Uterus (tissue), 4 donors: ENCODE results near the gene HAUS8. TPM values are rescaled to one million over a fixed set of nuclear protein-coding genes. Genes with fewer than 3 reads are reported as not detected.

ENCODE experiments used
- DNase-seq, 2 donors: peaks; one replicate each; pipeline ENCODE4 v3.0.0-alpha.2; 2019 to 2020
- H3K27ac ChIP-seq, 2 donors: fragments of 200-600 bp; sonication (generic); 1 replicate in 1 of 2; 2 replicates in 1 of 2; pipeline ENCODE4 v1.5.1; 2016 to 2018
- H3K27me3 ChIP-seq, 2 donors: fragments of 200-600 bp; sonication (generic); one replicate each; pipeline ENCODE4 v1.5.1; 2018 to 2019; ENCODE audit warnings: control low read depth in 1 of 2
- H3K36me3 ChIP-seq, 2 donors: fragments of 200-600 bp; sonication (generic); one replicate each; pipeline ENCODE4 v1.5.1; 2019; ENCODE audit warnings: control low read depth in 1 of 2
- H3K4me1 ChIP-seq, 2 donors: fragments of 200-600 bp; sonication (generic); one replicate each; pipeline ENCODE4 v1.5.1; 2018 to 2019; ENCODE audit warnings: control low read depth in 1 of 2
- H3K4me3 ChIP-seq, 2 donors: fragments of 200-600 bp; sonication (generic); 1 replicate in 1 of 2; 2 replicates in 1 of 2; pipeline ENCODE4 v1.5.1; 2018 to 2019; ENCODE audit warnings: mild to moderate bottlenecking in 1 of 2
- H3K9me3 ChIP-seq, 2 donors: fragments of 200-600 bp; sonication (generic); one replicate each; pipeline ENCODE4 v1.5.1; 2019; ENCODE audit warnings: control low read depth in 1 of 2
- CTCF ChIP-seq, 4 experiments: fragments of 200-600 bp in 2 of 4; fragments of 450-650 bp in 2 of 4; sonication (generic) in 2 of 4; IDR thresholded peaks; one replicate each; pipeline ENCODE4 v1.5.1; 2016 to 2019; ENCODE audit warnings: antibody characterized with exemption in 4 of 4, mild to moderate bottlenecking in 2 of 4, moderate library complexity in 1 of 4
- POLR2A ChIP-seq, 2 donors: fragments of 450-650 bp; IDR thresholded peaks; one replicate each; pipeline ENCODE4 v1.6.1; 2016; ENCODE audit warnings: antibody characterized with exemption in 2 of 2, mild to moderate bottlenecking in 1 of 2, moderate library complexity in 1 of 2
- intact Hi-C: fragments of 100-400 bp; cut with DNase I; formaldehyde crosslinking; loops from one replicate; pipeline ENCODE4 v1.15.1; 2023; ENCODE audit warnings: low total_unique reads
- total RNA-seq, 4 donors: library from RNA; depleted of rRNA in 3 of 4; stranded (reverse); fragments of >200 nt in 3 of 4; gene quantifications; one replicate each; pipeline versions ENCODE4 v1.1.0 to v1.2.4, GENCODE V29; 2014 to 2023
- donor health status: DM: yes; HTN: yes; CAD: no.

HAUS8 gene
- total RNA-seq, 4 donors from 2014 or later, result 2.6 to 11.5 (median 6.9) TPM

- H3K4me3 ChIP-seq, result no peak overlapping the region
- H3K27ac ChIP-seq, result no peak overlapping the region
- no peaks in the 10 kb centered on the region for H3K36me3 ChIP-seq
- DNase-seq, result peak; percentile 34 to 35
- intact Hi-C loops, result loop anchor here (10.0 kb wide), 1 partner anchor 278 kb away; no protein-coding TSS in a partner anchor
- no peaks in the 10 kb centered on the region for H3K4me1 ChIP-seq
- TF ChIP-seq CTCF (IDR thresholded peaks at IDR 0.05) (peak; percentile 36 to 60 (median 48)), POLR2A (IDR thresholded peaks at IDR 0.05) (no peak)
- no peaks in the 10 kb centered on the region for H3K27me3 ChIP-seq
- H3K9me3 ChIP-seq, result no peaks in the 10 kb centered on the region
These were observed 22.8 kb downstream of the HAUS8 start for GRCh38 chr19:17052439-17052838.

- Histone ChIP-seq H3K4me1 (no peaks in the 10 kb centered on the region), H3K36me3 (no peaks in the 10 kb centered on the region), H3K27ac (peak overlapping the region; percentile 29 to 69), H3K9me3 (no peaks in the 10 kb centered on the region), H3K27me3 (no peaks in the 10 kb centered on the region), H3K4me3 (no peak overlapping the region)
- TF ChIP-seq POLR2A (IDR thresholded peaks at IDR 0.05), result no peak
- peak; percentile 38 to 51 for DNase-seq
- intact Hi-C loops, result loop anchor here (10.0 kb wide), 1 partner anchor 275 kb away; no protein-coding TSS in a partner anchor
These were observed 25.5 kb downstream of the HAUS8 start for GRCh38 chr19:17049711-17050280.

DNA sequence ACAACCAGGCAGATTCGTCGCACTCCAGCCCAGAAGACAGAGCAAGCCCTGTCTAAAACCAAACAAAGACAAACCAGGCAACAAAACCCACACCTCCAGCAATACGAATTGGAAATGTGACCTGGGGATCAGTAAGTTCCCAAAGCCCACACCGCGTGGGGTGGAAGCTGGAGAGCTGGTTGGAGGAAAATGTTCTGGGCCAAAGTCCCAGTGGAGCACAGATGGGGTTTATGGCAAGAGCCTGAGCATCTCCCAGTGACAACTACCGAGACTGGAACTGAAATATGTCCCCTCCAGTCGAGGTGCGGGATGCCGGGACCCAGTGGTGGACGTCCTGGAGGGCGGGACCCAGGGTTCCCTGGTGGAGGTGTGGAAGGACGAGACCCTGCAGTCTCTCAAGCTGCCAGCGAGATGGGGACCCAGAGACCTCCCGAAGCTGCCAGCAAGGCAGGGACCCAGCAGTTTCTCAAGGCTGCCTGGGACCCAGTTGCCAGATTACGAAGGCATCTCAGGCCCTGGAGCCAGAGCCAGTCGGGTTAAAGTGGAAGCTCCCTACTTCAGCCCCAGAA is 26.3 kb downstream of the HAUS8 start:
- H3K9me3 ChIP-seq, result no peaks in the 10 kb centered on the region
- no peaks in the 10 kb centered on the region for H3K27me3 ChIP-seq
- no peaks in the 10 kb centered on the region for H3K36me3 ChIP-seq
- no peak for DNase-seq
- H3K4me1 ChIP-seq, result no peaks in the 10 kb centered on the region
- intact Hi-C loops, result no loop called here
- no peak for TF ChIP-seq CTCF (IDR thresholded peaks at IDR 0.05)
- TF ChIP-seq POLR2A (IDR thresholded peaks at IDR 0.05), result no peak
- H3K27ac ChIP-seq, result peak overlapping the region in 1 of 2 donors; percentile 69
- no peak overlapping the region for H3K4me3 ChIP-seq

DNA sequence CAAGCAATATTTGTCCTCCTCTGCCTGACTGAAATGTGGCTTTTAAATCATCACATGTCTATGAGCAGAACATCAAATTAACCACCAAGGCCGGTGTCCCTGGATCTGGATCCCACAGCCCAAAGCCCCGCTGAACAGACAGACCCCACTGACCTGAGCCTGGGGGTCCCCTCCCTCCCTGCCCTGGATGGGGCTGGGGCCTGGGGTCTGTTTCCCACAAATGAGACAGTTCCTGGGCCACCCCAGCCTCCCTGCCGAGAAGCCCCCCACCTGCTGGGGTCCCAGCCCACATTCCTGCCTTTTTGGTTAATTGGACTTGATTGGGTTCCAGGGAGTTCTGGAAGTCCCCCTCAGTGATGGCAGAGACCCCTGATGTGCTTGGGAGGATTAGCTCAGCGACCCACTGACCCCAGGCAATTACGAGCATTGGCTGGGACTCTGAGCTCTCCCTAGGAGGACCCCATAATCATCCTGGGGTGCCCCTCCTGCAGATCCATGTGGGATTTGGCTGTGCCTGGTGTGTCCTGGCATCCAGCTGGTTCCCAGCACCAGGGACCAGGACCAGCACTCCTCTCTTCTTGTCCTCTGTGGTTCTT is 29.2 kb downstream of the HAUS8 start:
- Histone ChIP-seq H3K4me3 (no peak overlapping the region), H3K27ac (no peak overlapping the region), H3K4me1 (no peaks in the 10 kb centered on the region), H3K36me3 (no peaks in the 10 kb centered on the region), H3K9me3 (no peaks in the 10 kb centered on the region), H3K27me3 (no peaks in the 10 kb centered on the region)
- TF ChIP-seq CTCF (IDR thresholded peaks at IDR 0.05) (no peak), POLR2A (IDR thresholded peaks at IDR 0.05) (no peak)
- intact Hi-C loops, result no loop called here
- no peak for DNase-seq

DNA sequence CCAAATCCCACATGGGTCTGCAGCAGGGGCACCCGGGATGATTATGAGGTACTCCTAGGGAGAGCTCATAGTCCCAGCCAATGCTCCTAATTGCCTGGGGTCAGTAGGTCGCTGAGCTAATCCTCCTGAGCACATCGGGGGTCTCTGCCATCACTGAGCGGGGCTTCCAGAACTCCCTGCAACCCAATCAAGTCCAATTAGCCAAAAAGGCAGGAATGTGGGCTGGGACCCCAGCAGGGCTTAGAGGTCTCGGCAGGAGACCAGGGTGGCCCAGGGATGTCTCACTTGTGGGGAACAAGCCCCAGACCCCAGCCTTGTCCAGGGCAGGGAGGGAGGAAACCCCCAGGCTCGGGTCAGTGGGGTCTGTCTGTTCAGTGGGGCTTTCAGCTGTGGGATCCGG is 31.5 kb downstream of the HAUS8 start:
- TF ChIP-seq POLR2A (IDR thresholded peaks at IDR 0.05) (no peak), CTCF (IDR thresholded peaks at IDR 0.05) (no peak)
- no peak overlapping the region for H3K27ac ChIP-seq
- no peaks in the 10 kb centered on the region for H3K27me3 ChIP-seq
- intact Hi-C loops, result no loop called here
- H3K36me3 ChIP-seq, result no peaks in the 10 kb centered on the region
- no peaks in the 10 kb centered on the region for H3K4me1 ChIP-seq
- H3K4me3 ChIP-seq, result no peak overlapping the region
- no peaks in the 10 kb centered on the region for H3K9me3 ChIP-seq
- DNase-seq, result no peak
